Uterus (tissue), 4 donors: ENCODE results near the gene ASTN1. TPM values are rescaled to one million over a fixed set of nuclear protein-coding genes. Genes with fewer than 3 reads are reported as not detected.

Source experiments
- DNase-seq, 2 donors: peaks; one replicate each; pipeline ENCODE4 v3.0.0-alpha.2; 2019 to 2020
- H3K27ac ChIP-seq, 2 donors: fragments of 200-600 bp; sonication (generic); 1 replicate in 1 of 2; 2 replicates in 1 of 2; pipeline ENCODE4 v1.5.1; 2016 to 2018
- H3K27me3 ChIP-seq, 2 donors: fragments of 200-600 bp; sonication (generic); one replicate each; pipeline ENCODE4 v1.5.1; 2018 to 2019; ENCODE audit warnings: control low read depth in 1 of 2
- H3K36me3 ChIP-seq, 2 donors: fragments of 200-600 bp; sonication (generic); one replicate each; pipeline ENCODE4 v1.5.1; 2019; ENCODE audit warnings: control low read depth in 1 of 2
- H3K4me1 ChIP-seq, 2 donors: fragments of 200-600 bp; sonication (generic); one replicate each; pipeline ENCODE4 v1.5.1; 2018 to 2019; ENCODE audit warnings: control low read depth in 1 of 2
- H3K4me3 ChIP-seq, 2 donors: fragments of 200-600 bp; sonication (generic); 1 replicate in 1 of 2; 2 replicates in 1 of 2; pipeline ENCODE4 v1.5.1; 2018 to 2019; ENCODE audit warnings: mild to moderate bottlenecking in 1 of 2
- H3K9me3 ChIP-seq, 2 donors: fragments of 200-600 bp; sonication (generic); one replicate each; pipeline ENCODE4 v1.5.1; 2019; ENCODE audit warnings: control low read depth in 1 of 2
- POLR2A ChIP-seq, 2 donors: fragments of 450-650 bp; IDR thresholded peaks; one replicate each; pipeline ENCODE4 v1.6.1; 2016; ENCODE audit warnings: antibody characterized with exemption in 2 of 2, mild to moderate bottlenecking in 1 of 2, moderate library complexity in 1 of 2
- intact Hi-C: fragments of 100-400 bp; cut with DNase I; formaldehyde crosslinking; loops from one replicate; pipeline ENCODE4 v1.15.1; 2023; ENCODE audit warnings: low total_unique reads
- total RNA-seq, 4 donors: library from RNA; depleted of rRNA in 3 of 4; stranded (reverse); fragments of >200 nt in 3 of 4; gene quantifications; one replicate each; pipeline versions ENCODE4 v1.1.0 to v1.2.4, GENCODE V29; 2014 to 2023
- TF ChIP-seq, protein P1 (sequence below), 4 experiments: fragments of 200-600 bp in 2 of 4; fragments of 450-650 bp in 2 of 4; sonication (generic) in 2 of 4; IDR thresholded peaks; one replicate each; pipeline ENCODE4 v1.5.1; 2016 to 2019; ENCODE audit warnings: antibody characterized with exemption in 4 of 4, mild to moderate bottlenecking in 2 of 4, moderate library complexity in 1 of 4
- donor health status: DM: yes; HTN: yes; CAD: no.

ASTN1 gene
- total RNA-seq, 4 donors from 2014 or later: 0.29 to 42.7 (median 2.5) TPM

DNA sequence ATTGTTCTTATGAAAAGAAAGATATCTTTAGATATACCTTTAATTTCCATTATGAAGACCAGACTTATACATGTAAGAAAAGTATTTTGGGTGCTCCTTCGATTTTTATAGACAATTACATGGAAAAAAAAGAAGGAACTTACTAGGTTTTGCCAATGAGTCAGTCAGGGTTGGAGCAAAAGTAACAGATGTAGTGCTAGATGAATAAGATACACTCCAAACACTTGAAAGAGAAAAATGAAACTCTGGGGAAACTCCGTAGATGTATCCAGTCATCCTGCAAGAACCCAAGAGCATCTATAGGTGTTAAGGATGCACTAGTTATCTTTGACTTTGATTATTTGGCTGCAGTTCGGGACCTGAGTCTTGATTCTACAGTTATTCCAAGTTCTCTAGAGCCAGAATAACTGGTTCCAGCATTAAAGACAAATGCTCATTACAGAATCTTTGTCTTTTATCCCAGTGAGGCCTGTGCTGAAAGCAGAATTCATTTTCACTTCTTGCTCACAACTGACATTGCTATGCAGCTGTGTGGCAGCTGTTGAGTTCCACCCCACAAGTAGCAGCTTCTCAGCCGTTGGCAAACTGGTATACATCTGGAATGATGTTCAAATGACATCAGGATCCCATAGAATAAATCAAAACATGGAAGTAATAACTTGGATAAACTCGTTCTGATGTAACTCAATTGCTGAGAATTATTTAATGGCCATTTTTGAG is 326.1 kb downstream of the ASTN1 start:
- no peaks in the 10 kb centered on the region for H3K9me3 ChIP-seq
- no peak for TF ChIP-seq POLR2A (IDR thresholded peaks at IDR 0.05)
- TF ChIP-seq, protein P1, sequence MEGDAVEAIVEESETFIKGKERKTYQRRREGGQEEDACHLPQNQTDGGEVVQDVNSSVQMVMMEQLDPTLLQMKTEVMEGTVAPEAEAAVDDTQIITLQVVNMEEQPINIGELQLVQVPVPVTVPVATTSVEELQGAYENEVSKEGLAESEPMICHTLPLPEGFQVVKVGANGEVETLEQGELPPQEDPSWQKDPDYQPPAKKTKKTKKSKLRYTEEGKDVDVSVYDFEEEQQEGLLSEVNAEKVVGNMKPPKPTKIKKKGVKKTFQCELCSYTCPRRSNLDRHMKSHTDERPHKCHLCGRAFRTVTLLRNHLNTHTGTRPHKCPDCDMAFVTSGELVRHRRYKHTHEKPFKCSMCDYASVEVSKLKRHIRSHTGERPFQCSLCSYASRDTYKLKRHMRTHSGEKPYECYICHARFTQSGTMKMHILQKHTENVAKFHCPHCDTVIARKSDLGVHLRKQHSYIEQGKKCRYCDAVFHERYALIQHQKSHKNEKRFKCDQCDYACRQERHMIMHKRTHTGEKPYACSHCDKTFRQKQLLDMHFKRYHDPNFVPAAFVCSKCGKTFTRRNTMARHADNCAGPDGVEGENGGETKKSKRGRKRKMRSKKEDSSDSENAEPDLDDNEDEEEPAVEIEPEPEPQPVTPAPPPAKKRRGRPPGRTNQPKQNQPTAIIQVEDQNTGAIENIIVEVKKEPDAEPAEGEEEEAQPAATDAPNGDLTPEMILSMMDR (IDR thresholded peaks at IDR 0.05): no peak

GRCh38 chr1:176837708-176838107 is 326.8 kb downstream of the ASTN1 start:
- H3K4me3 ChIP-seq: no peak overlapping the region
- intact Hi-C loops: no loop called here
- no peak overlapping the region for H3K27ac ChIP-seq
- no peaks in the 10 kb centered on the region for H3K4me1 ChIP-seq
- DNase-seq: no peak
- no peaks in the 10 kb centered on the region for H3K27me3 ChIP-seq
- H3K36me3 ChIP-seq: no peaks in the 10 kb centered on the region
- no peaks in the 10 kb centered on the region for H3K9me3 ChIP-seq
- TF ChIP-seq, protein P1 (IDR thresholded peaks at IDR 0.05): no peak
- TF ChIP-seq POLR2A (IDR thresholded peaks at IDR 0.05): no peak

More for the DNA sequence above, 326.1 kb downstream of the ASTN1 start:
- intact Hi-C loops: no loop called here
- H3K4me1 ChIP-seq: no peaks in the 10 kb centered on the region
- H3K4me3 ChIP-seq: no peak overlapping the region
- H3K36me3 ChIP-seq: no peaks in the 10 kb centered on the region
- DNase-seq: no peak
- H3K27me3 ChIP-seq: no peaks in the 10 kb centered on the region
- H3K27ac ChIP-seq: no peak overlapping the region

GRCh38 chr1:176831150-176831549 is 333.4 kb downstream of the ASTN1 start:
- no peak for DNase-seq
- TF ChIP-seq, protein P1 (IDR thresholded peaks at IDR 0.05): no peak
- no peak for TF ChIP-seq POLR2A (IDR thresholded peaks at IDR 0.05)
- Histone ChIP-seq H3K27ac (no peak overlapping the region), H3K4me1 (no peaks in the 10 kb centered on the region), H3K27me3 (no peaks in the 10 kb centered on the region), H3K36me3 (no peaks in the 10 kb centered on the region), H3K9me3 (no peaks in the 10 kb centered on the region), H3K4me3 (no peak overlapping the region)
- intact Hi-C loops: no loop called here

DNA sequence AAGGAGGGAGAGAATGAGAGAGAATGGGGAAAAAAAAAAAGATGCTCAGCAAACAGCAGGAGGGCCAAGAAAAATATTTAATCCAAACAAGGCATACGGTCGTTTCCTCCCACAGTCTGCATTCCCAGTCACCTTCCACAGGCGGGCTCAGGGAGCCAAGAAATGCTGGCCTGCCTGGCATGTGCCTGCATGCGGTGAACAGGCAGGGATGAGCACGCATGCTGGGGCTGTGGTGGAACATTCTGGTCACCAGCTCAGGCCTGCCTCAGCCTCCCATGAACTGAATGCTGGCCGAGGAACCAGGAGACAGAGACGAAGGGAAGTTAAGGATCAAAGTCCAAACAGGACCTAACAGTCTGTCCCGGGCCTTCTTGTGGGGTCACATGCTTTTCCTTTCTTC is 335.3 kb downstream of the ASTN1 start:
- DNase-seq: no peak
- H3K9me3 ChIP-seq: no peaks in the 10 kb centered on the region
- intact Hi-C loops: no loop called here

DNA sequence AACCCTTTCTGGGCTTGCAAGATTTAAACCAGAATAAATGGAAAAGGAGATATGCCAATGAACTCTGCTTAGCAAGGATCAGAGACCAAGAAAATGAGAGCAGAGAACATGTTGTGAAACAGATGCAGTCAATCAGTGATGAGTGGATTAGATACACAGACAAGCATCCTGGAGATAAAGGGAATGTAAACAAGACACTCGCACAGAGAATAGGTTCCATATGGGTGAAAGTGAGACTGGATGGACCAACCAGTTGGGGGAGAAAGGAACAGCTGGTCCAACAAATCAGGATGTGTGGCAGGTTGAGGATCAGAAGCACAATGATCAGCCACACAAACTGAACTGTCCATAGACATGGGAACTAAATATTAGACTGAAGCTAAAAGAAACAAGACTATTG is 338.2 kb downstream of the ASTN1 start:
- no peaks in the 10 kb centered on the region for H3K4me1 ChIP-seq
- no peak overlapping the region for H3K27ac ChIP-seq
- no peak for DNase-seq
- no peaks in the 10 kb centered on the region for H3K36me3 ChIP-seq
- TF ChIP-seq, protein P1 (IDR thresholded peaks at IDR 0.05): no peak
- no peak for TF ChIP-seq POLR2A (IDR thresholded peaks at IDR 0.05)
- H3K27me3 ChIP-seq: no peaks in the 10 kb centered on the region
- no peak overlapping the region for H3K4me3 ChIP-seq
- intact Hi-C loops: no loop called here
- no peaks in the 10 kb centered on the region for H3K9me3 ChIP-seq

More for the DNA sequence above, 335.3 kb downstream of the ASTN1 start:
- H3K27me3 ChIP-seq: no peaks in the 10 kb centered on the region
- H3K36me3 ChIP-seq: no peaks in the 10 kb centered on the region
- H3K27ac ChIP-seq: no peak overlapping the region
- H3K4me3 ChIP-seq: no peak overlapping the region
- no peaks in the 10 kb centered on the region for H3K4me1 ChIP-seq
- TF ChIP-seq POLR2A (IDR thresholded peaks at IDR 0.05): no peak
- TF ChIP-seq, protein P1 (IDR thresholded peaks at IDR 0.05): no peak
